MCF 10A (cell line): Measurements from ENCODE around the gene SPON1. TPM values are rescaled to one million over a fixed set of nuclear protein-coding genes. Genes with fewer than 3 reads are reported as not detected.

Experiments
- BruUV-seq: library from RNA; stranded (reverse); fragments of 400-500 nt; replicated peaks from 2 replicates; lab custom pipeline; 2021; lab: Mats Ljungman, UMichigan
- CTCF ChIA-PET: fragments of 300-600 bp; sonication (Branson Sonifier 250); formaldehyde crosslinking; extraction: SDS; loops from one replicate; lab custom pipeline; 2021; ENCODE audit warnings: antibody characterized with exemption, inconsistent platforms; lab: Yijun Ruan, JAX
- POLR2A ChIA-PET: fragments of 300-600, 350-650 bp; sonication (Branson Sonifier 250); formaldehyde crosslinking; extraction: SDS; loops from one replicate; lab custom pipeline; 2020; ENCODE audit warnings: antibody characterized with exemption, inconsistent platforms; lab: Yijun Ruan, JAX
- DNase-seq: peaks from one replicate; pipeline ENCODE4 v3.0.0-alpha.2; 2018; ENCODE audit not compliant: unreplicated experiment
- H3K27ac Mint-ChIP-seq: one replicate; pipeline ENCODE4 v1.8.0; 2022; ENCODE audit warnings: mild to moderate bottlenecking, low read depth, mixed read lengths; ENCODE audit not compliant: unreplicated experiment
- H3K27me3 Mint-ChIP-seq: one replicate; pipeline ENCODE4 v1.8.0; 2022; ENCODE audit warnings: mixed read lengths; ENCODE audit not compliant: insufficient read depth, unreplicated experiment
- H3K36me3 Mint-ChIP-seq: one replicate; pipeline ENCODE4 v1.8.0; 2022; ENCODE audit warnings: mild to moderate bottlenecking, moderate library complexity, mixed read lengths; ENCODE audit not compliant: insufficient read depth, unreplicated experiment
- H3K4me1 Mint-ChIP-seq: one replicate; pipeline ENCODE4 v1.8.0; 2022; ENCODE audit warnings: mixed read lengths; ENCODE audit not compliant: insufficient read depth, unreplicated experiment
- H3K4me3 Mint-ChIP-seq: one replicate; pipeline ENCODE4 v1.8.0; 2022; ENCODE audit warnings: mild to moderate bottlenecking, moderate library complexity, mixed read lengths; ENCODE audit not compliant: unreplicated experiment
- H3K9me3 Mint-ChIP-seq: one replicate; pipeline ENCODE4 v1.8.0; 2022; ENCODE audit warnings: mixed read lengths; ENCODE audit not compliant: unreplicated experiment
- CTCF ChIP-seq: fragments of 200-600 bp; IDR thresholded peaks from one replicate; pipeline ENCODE4 v1.8.0; 2022; ENCODE audit warnings: antibody characterized with exemption, mild to moderate bottlenecking; ENCODE audit not compliant: unreplicated experiment
- intact Hi-C: fragments of 100-400 bp; cut with micrococcal nuclease; formaldehyde crosslinking; loops from 2 replicates; pipeline ENCODE4 v1.14.1; 2022
- total RNA-seq: library from RNA; stranded (reverse); gene quantifications from 2 replicates; pipeline ENCODE4 v1.2.3, GENCODE V29; 2022

Gene SPON1
- total RNA-seq, 1 experiment from 2014 or later: not detected

GRCh38 chr11:14124350-14124749 lies 161.8 kb downstream of the SPON1 start:
- no TSS peak for BruUV-seq
- no peak overlapping the region for H3K27ac Mint-ChIP-seq
- TF ChIP-seq CTCF: no peak
- intact Hi-C loops: no loop called here
- H3K4me1 Mint-ChIP-seq: peaks cover 24% of the 10 kb centered on the region
- H3K27me3 Mint-ChIP-seq: no peaks in the 10 kb centered on the region
- POLR2A ChIA-PET: interaction anchor here (0.6 to 1.4 kb wide), 2 partner anchors 10 to 1997 kb away, joined by 3 to 4 read pairs; no protein-coding TSS in a partner anchor
- DNase-seq: peak; percentile 66
- CTCF ChIA-PET: interaction anchor here (0.6 to 3.5 kb wide), 4 partner anchors 24 to 154 kb away, joined by 3 to 17 read pairs (median 4); no protein-coding TSS in a partner anchor
- H3K9me3 Mint-ChIP-seq: no peaks in the 10 kb centered on the region
- H3K4me3 Mint-ChIP-seq: no peak overlapping the region
- H3K36me3 Mint-ChIP-seq: no peaks in the 10 kb centered on the region

DNA sequence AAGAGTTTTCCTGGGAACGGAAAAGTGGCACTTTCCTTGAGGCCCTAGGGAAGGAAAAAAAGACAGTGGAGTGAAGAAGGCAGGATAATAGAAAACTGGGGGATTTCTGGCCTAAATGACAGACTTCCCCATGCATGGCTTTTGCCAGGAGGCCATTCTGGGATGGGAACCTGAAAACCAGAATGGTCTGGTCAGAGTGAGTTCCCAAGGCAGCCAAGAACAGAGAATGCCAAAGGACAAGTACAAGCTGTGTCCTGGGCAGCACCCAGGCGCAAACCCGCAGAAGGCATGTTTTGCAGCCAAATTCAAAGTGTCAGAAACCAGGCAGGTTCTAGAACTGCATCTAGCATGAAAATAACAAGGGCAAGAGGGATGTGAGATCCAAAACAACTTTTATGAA lies 162.4 kb downstream of the SPON1 start:
- CTCF ChIA-PET: interaction anchor here (0.6 to 3.5 kb wide), 4 partner anchors 24 to 154 kb away, joined by 3 to 17 read pairs (median 4); no protein-coding TSS in a partner anchor
- H3K9me3 Mint-ChIP-seq: no peaks in the 10 kb centered on the region

GRCh38 chr11:14125529-14125928 lies 163.0 kb downstream of the SPON1 start:
- H3K27me3 Mint-ChIP-seq: no peaks in the 10 kb centered on the region
- CTCF ChIA-PET: no interaction called here
- no peak overlapping the region for H3K27ac Mint-ChIP-seq
- H3K9me3 Mint-ChIP-seq: no peaks in the 10 kb centered on the region
- POLR2A ChIA-PET: no interaction called here
- no peaks in the 10 kb centered on the region for H3K36me3 Mint-ChIP-seq
- H3K4me3 Mint-ChIP-seq: no peak overlapping the region
- BruUV-seq: no TSS peak
- intact Hi-C loops: no loop called here
- peaks cover 24% of the 10 kb centered on the region for H3K4me1 Mint-ChIP-seq
- TF ChIP-seq CTCF: no peak
- peak; percentile 22 for DNase-seq

More for the DNA sequence above, 162.4 kb downstream of the SPON1 start:
- intact Hi-C loops: no loop called here
- no peak for DNase-seq
- no TSS peak for BruUV-seq
- Mint-ChIP-seq H3K4me3 (no peak overlapping the region), H3K27ac (no peak overlapping the region), H3K27me3 (no peaks in the 10 kb centered on the region), H3K36me3 (no peaks in the 10 kb centered on the region), H3K4me1 (peaks cover 24% of the 10 kb centered on the region)
- POLR2A ChIA-PET: no interaction called here
- no peak for TF ChIP-seq CTCF

- TF ChIP-seq CTCF: no peak
- Mint-ChIP-seq H3K4me3 (no peak overlapping the region), H3K27me3 (no peaks in the 10 kb centered on the region), H3K36me3 (no peaks in the 10 kb centered on the region), H3K4me1 (peaks cover 24% of the 10 kb centered on the region), H3K27ac (no peak overlapping the region), H3K9me3 (no peaks in the 10 kb centered on the region)
- no peak for DNase-seq
- no TSS peak for BruUV-seq
- intact Hi-C loops: no loop called here
- ChIA-PET POLR2A (interaction anchor here (1.0 kb wide), 1 partner anchor 40 kb away, joined by 3 read pairs; no protein-coding TSS in a partner anchor), CTCF (interaction anchor here (0.6 kb wide), 1 partner anchor 135 kb away, joined by 6 read pairs; no protein-coding TSS in a partner anchor)
Measured at GRCh38 chr11:14127679-14128078, 165.2 kb downstream of the SPON1 start.
